HepG2 (cell line): ENCODE results near the gene WNK1. TPM values are rescaled to one million over a fixed set of nuclear protein-coding genes. Genes with fewer than 3 reads are reported as not detected.

Experiments used
- ATAC-seq: fragments of 200-7000 bp; cut with Tn5 transposase; 3 replicates; pipeline ENCODE4 v1.9.1; 2020; ENCODE audit warnings: mild to moderate bottlenecking, moderate library complexity
- BruUV-seq: library from RNA; stranded (reverse); fragments of 400-500 nt; replicated peaks from 2 replicates; lab custom pipeline; 2021; lab: Mats Ljungman, UMichigan
- CTCF ChIA-PET: fragments of 300-600 bp; formaldehyde crosslinking; extraction: SDS; loops from one replicate; lab custom pipeline; 2021; ENCODE audit warnings: low total read pairs, inconsistent platforms, low intra/inter-chr PET ratio; lab: Yijun Ruan, JAX
- POLR2A ChIA-PET: fragments of 350-600 bp; sonication (Branson Sonifier 250); formaldehyde crosslinking; loops from one replicate; lab custom pipeline; 2020; ENCODE audit warnings: antibody characterized with exemption, inconsistent platforms; lab: Yijun Ruan, JAX
- DNase-seq: peaks from one replicate; pipeline ENCODE4 v3.0.0-alpha.2; 2015; ENCODE audit warnings: low spot score
- FAIRE-seq: peaks from 3 replicates; lab custom pipeline; 2011; peaks lifted over from hg19 to GRCh38; lab: Jason Lieb, UNC
- H2AFZ ChIP-seq: one replicate; pipeline ENCODE4 v1.6.1; 2011; ENCODE audit warnings: low read length, inconsistent platforms
- H3K27ac ChIP-seq: fragments of 300-600 bp; 3 replicates; pipeline ENCODE4 v1.8.0; 2011; ENCODE audit warnings: mixed run types, mild to moderate bottlenecking, mixed read lengths, low read length, inconsistent platforms; ENCODE audit not compliant: insufficient read depth; ENCODE audit errors: extremely low read length
- H3K27me3 ChIP-seq, 2 experiments: fragments of 200-600 bp in 1 of 2; 2 replicates in 1 of 2; 3 replicates in 1 of 2; pipeline versions ENCODE4 v1.6.0 to v1.8.0; 2011; ENCODE audit warnings: low read length in 2 of 2, mild to moderate bottlenecking in 2 of 2, moderate library complexity in 2 of 2, inconsistent platforms in 1 of 2; ENCODE audit not compliant: insufficient read depth in 2 of 2, control insufficient read depth in 1 of 2
- H3K36me3 ChIP-seq, 2 experiments: fragments of 200-600 bp in 1 of 2; replicated peaks in 1 of 2; 2 replicates in 1 of 2; 3 replicates in 1 of 2; pipeline versions ENCODE4 v1.5.1 to v1.8.0; 2011; ENCODE audit warnings: low read length in 2 of 2, inconsistent platforms in 1 of 2; ENCODE audit not compliant: insufficient read depth in 2 of 2, control insufficient read depth in 1 of 2
- H3K4me1 ChIP-seq: 2 replicates; pipeline ENCODE4 v1.5.1; 2012; ENCODE audit warnings: low read length, inconsistent platforms; ENCODE audit not compliant: insufficient read depth
- H3K4me2 ChIP-seq: 2 replicates; pipeline ENCODE4 v1.6.0; 2011; ENCODE audit warnings: low read depth, low read length, inconsistent platforms
- H3K4me3 ChIP-seq, 3 experiments: fragments of 200-600 bp in 1 of 3; sonication (generic), shearing (Covaris generic) in 1 of 3; replicated peaks in 1 of 3; 2 replicates each; pipeline ENCODE4 v1.5.1; 2011 to 2016; ENCODE audit warnings: low read length in 3 of 3, inconsistent platforms in 2 of 3, low read depth in 2 of 3, mild to moderate bottlenecking in 2 of 3, control low read depth in 1 of 3, mixed read lengths in 1 of 3; ENCODE audit not compliant: insufficient read depth in 1 of 3
- H3K79me2 ChIP-seq: one replicate; pipeline ENCODE4 v1.6.1; 2011; ENCODE audit warnings: low read length, inconsistent platforms; ENCODE audit not compliant: insufficient read depth
- H3K9ac ChIP-seq: 2 replicates; pipeline ENCODE4 v1.6.0; 2011; ENCODE audit warnings: mild to moderate bottlenecking, low read depth, low read length, inconsistent platforms; ENCODE audit not compliant: insufficient read depth
- H3K9me3 ChIP-seq: 2 replicates; pipeline ENCODE4 v1.5.1; 2012; ENCODE audit warnings: mild to moderate bottlenecking, low read length
- H4K20me1 ChIP-seq: 2 replicates; pipeline ENCODE4 v1.6.0; 2011; ENCODE audit warnings: inconsistent platforms, mild to moderate bottlenecking, low read length, moderate library complexity; ENCODE audit not compliant: insufficient read depth
- KMT2B ChIP-seq: IDR thresholded peaks from 2 replicates; pipeline ENCODE4 v1.6.1; 2016; ENCODE audit warnings: missing genetic modification reagents, missing compliant biosample characterization
- PPARG ChIP-seq: conservative IDR thresholded peaks from 2 replicates; pipeline ENCODE4 v1.6.1; 2016; ENCODE audit warnings: missing biosample characterization, missing genetic modification reagents
- SCMH1 ChIP-seq: sonication (generic); formaldehyde crosslinking; IDR thresholded peaks from 2 replicates; pipeline ENCODE4 v1.9.0; 2021; ENCODE audit warnings: missing genetic modification reagents, mild to moderate bottlenecking, borderline replicate concordance
- YEATS4 ChIP-seq: sonication (generic); formaldehyde crosslinking; IDR thresholded peaks from 2 replicates; pipeline ENCODE4 v1.4.0; 2020; ENCODE audit warnings: missing genetic modification reagents, borderline replicate concordance
- WGBS: methylation state at CpG from one replicate; pipeline ENCODE4 v1.1.6; 2017; ENCODE audit warnings: low lambda C conversion rate; 5-methylcytosine and 5-hydroxymethylcytosine counted together
- in situ Hi-C: cut with HindIII; loops from 2 replicates; pipeline ENCODE4 v1.10.0; 2017; ENCODE audit warnings: low pct_unique_long_range_greater_than_20kb; ENCODE audit not compliant: extremely low pct_ligation_motif_present
- intact Hi-C: fragments of 100-400 bp; cut with micrococcal nuclease; formaldehyde crosslinking; loops from one replicate; pipeline ENCODE4 v1.10.0; 2022; ENCODE audit not compliant: unreplicated experiment
- polyA plus RNA-seq, 8 experiments: library from polyadenylated mRNA; depleted of rRNA in 3 of 8; stranded (reverse) in 7 of 8; unstranded in 1 of 8; fragments of >200 nt; fragmentation: Illumina TruSeq in 4 of 8; extraction: Trizol in 4 of 8; gene quantifications; 2 replicates each; pipeline versions ENCODE4 v1.2.1 to v1.2.3, GENCODE V29; 2011 to 2016; ENCODE audit warnings: low read depth in 4 of 8, missing spikeins in 1 of 8, mixed read lengths in 1 of 8; ENCODE audit not compliant: insufficient read depth in 1 of 8
- total RNA-seq, 5 experiments: library from RNA; depleted of rRNA; stranded (reverse); fragments of >200 nt; fragmentation: Illumina TruSeq; extraction: Trizol; gene quantifications; 2 replicates each; pipeline ENCODE4 v1.2.3, GENCODE V29; 2016; ENCODE audit warnings: low read depth in 1 of 5
- TF ChIP-seq, protein P1 (sequence below): sonication (generic); formaldehyde crosslinking; IDR thresholded peaks from 2 replicates; pipeline ENCODE4 v1.5.0; 2020; ENCODE audit warnings: mild to moderate bottlenecking, missing genetic modification reagents
- TF ChIP-seq, protein P2 (sequence below): sonication (generic); formaldehyde crosslinking; IDR thresholded peaks from 2 replicates; pipeline ENCODE4 v1.4.0; 2020; ENCODE audit warnings: missing genetic modification reagents, borderline replicate concordance
- TF ChIP-seq, protein P3 (sequence below): sonication (generic); formaldehyde crosslinking; IDR thresholded peaks from 2 replicates; pipeline ENCODE4 v1.5.0; 2020; ENCODE audit warnings: mild to moderate bottlenecking, missing genetic modification reagents

Gene WNK1
- total and polyA plus RNA-seq, 2 of the 13 experiments (the other 11 are each of a cell fraction or from before 2014, with no cell fraction given), result 31.1 to 54.8 TPM

DNA sequence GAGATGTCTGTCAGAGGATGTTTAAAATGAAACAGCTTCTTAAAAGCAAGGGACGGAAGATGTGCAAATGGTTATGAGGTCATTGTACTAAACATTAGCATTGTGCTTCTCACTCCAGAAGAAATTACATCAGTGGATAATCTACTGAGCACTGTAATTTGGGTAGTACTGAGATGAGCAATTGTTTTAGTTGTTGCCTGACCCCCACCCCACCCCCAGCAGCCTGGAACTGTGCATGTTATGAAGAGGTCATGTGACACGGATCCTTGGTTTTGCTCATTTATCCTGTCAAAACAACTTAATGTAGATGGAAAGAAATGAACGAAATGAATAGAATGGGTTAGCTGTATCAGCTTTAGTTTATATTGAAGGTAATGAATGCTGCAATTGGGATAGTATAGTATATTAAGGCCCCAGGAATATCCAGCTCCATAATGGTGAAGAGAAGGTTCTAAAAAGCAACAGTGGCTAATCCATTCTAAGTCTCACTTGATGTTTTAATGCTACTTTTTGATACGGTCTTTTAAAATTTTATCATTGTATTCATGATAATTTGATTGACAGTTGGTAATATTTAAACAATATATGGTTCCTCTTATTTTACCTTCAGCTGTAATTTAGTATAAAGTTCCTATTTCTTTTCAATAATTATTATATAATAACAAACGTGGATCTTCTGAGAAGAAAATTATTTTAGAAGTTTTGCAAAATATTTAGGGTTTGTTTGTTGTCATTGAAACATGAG, 58.5 kb downstream of the WNK1 start (continued):
- TF ChIP-seq, protein P1, sequence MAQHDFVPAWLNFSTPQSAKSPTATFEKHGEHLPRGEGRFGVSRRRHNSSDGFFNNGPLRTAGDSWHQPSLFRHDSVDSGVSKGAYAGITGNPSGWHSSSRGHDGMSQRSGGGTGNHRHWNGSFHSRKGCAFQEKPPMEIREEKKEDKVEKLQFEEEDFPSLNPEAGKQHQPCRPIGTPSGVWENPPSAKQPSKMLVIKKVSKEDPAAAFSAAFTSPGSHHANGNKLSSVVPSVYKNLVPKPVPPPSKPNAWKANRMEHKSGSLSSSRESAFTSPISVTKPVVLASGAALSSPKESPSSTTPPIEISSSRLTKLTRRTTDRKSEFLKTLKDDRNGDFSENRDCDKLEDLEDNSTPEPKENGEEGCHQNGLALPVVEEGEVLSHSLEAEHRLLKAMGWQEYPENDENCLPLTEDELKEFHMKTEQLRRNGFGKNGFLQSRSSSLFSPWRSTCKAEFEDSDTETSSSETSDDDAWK (CRISPR knock-in tag), result no peak
- TF ChIP-seq, all 625 proteins: peak for 0

DNA sequence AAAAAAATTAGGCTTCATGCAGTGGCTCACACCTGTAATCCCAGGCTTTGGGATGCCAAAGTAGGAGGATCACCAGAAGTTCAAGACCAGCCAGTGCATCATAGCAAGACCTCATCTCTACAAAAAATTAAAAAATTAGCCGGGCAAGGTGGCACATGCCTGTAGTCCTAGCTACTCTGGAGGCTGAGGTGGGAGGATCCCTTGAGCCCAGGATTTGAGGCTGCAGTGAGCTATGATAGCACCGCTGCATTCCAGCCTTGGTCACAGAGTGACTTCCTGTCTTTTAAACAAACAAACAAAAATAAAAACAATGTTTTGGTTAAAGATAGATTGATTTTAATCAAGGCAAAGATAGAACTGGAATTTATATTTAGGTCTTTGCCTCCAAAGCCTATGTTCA, 60.6 kb downstream of the WNK1 start:
- DNase-seq (no peak), FAIRE-seq (no peak), ATAC-seq (no peak)
- H2AFZ ChIP-seq, result no peak overlapping the region
- H3K79me2 ChIP-seq, result peaks cover 74% of the 10 kb centered on the region
- peaks cover 2 to 27% of the 10 kb centered on the region in 2 experiments for H3K36me3 ChIP-seq
- no peak overlapping the region for H3K4me3 ChIP-seq
- H3K9me3 ChIP-seq, result no peaks in the 10 kb centered on the region
- H3K4me2 ChIP-seq, result no peak overlapping the region
- WGBS, result 97% methylated on average over 2 of the region's 2 CpGs
- no peak overlapping the region for H3K27ac ChIP-seq
- in situ Hi-C loops, result loop anchor here (10.0 kb wide), 1 partner anchor 238 kb away; no protein-coding TSS in a partner anchor
- H3K27me3 ChIP-seq, result no peaks in the 10 kb centered on the region
- H3K4me1 ChIP-seq, result peaks cover 6% of the 10 kb centered on the region; the same call in 1 of the 2 replicates
- H4K20me1 ChIP-seq, result peaks cover 15% of the 10 kb centered on the region
- intact Hi-C loops, result loop anchor here (2.0 kb wide), 1 partner anchor 244 kb away; no protein-coding TSS in a partner anchor
- BruUV-seq, result no TSS peak
- POLR2A ChIA-PET, result no interaction called here
- no peak overlapping the region for H3K9ac ChIP-seq
- CTCF ChIA-PET, result no interaction called here
- TF ChIP-seq SCMH1 (CRISPR knock-in tag), result no peak
- TF ChIP-seq, protein P2, sequence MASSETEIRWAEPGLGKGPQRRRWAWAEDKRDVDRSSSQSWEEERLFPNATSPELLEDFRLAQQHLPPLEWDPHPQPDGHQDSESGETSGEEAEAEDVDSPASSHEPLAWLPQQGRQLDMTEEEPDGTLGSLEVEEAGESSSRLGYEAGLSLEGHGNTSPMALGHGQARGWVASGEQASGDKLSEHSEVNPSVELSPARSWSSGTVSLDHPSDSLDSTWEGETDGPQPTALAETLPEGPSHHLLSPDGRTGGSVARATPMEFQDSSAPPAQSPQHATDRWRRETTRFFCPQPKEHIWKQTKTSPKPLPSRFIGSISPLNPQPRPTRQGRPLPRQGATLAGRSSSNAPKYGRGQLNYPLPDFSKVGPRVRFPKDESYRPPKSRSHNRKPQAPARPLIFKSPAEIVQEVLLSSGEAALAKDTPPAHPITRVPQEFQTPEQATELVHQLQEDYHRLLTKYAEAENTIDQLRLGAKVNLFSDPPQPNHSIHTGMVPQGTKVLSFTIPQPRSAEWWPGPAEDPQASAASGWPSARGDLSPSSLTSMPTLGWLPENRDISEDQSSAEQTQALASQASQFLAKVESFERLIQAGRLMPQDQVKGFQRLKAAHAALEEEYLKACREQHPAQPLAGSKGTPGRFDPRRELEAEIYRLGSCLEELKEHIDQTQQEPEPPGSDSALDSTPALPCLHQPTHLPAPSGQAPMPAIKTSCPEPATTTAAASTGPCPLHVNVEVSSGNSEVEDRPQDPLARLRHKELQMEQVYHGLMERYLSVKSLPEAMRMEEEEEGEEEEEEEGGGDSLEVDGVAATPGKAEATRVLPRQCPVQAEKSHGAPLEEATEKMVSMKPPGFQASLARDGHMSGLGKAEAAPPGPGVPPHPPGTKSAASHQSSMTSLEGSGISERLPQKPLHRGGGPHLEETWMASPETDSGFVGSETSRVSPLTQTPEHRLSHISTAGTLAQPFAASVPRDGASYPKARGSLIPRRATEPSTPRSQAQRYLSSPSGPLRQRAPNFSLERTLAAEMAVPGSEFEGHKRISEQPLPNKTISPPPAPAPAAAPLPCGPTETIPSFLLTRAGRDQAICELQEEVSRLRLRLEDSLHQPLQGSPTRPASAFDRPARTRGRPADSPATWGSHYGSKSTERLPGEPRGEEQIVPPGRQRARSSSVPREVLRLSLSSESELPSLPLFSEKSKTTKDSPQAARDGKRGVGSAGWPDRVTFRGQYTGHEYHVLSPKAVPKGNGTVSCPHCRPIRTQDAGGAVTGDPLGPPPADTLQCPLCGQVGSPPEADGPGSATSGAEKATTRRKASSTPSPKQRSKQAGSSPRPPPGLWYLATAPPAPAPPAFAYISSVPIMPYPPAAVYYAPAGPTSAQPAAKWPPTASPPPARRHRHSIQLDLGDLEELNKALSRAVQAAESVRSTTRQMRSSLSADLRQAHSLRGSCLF (CRISPR knock-in tag), result no peak
- TF ChIP-seq KMT2B (CRISPR knock-in tag), result no peak
- no peak for TF ChIP-seq PPARG (CRISPR knock-in tag)
- TF ChIP-seq YEATS4, result no peak
- TF ChIP-seq, protein P3, sequence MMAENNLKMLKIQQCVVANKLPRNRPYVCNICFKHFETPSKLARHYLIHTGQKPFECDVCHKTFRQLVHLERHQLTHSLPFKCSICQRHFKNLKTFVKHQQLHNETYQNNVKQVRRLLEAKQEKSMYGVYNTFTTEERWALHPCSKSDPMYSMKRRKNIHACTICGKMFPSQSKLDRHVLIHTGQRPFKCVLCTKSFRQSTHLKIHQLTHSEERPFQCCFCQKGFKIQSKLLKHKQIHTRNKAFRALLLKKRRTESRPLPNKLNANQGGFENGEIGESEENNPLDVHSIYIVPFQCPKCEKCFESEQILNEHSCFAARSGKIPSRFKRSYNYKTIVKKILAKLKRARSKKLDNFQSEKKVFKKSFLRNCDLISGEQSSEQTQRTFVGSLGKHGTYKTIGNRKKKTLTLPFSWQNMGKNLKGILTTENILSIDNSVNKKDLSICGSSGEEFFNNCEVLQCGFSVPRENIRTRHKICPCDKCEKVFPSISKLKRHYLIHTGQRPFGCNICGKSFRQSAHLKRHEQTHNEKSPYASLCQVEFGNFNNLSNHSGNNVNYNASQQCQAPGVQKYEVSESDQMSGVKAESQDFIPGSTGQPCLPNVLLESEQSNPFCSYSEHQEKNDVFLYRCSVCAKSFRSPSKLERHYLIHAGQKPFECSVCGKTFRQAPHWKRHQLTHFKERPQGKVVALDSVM (CRISPR knock-in tag), result peak; percentile 80
- TF ChIP-seq, protein P1 (CRISPR knock-in tag), result no peak
